ENCODE measurements around the gene STAT1. TPM values are rescaled to one million over a fixed set of nuclear protein-coding genes. Genes with fewer than 3 reads are reported as not detected.

The STAT1 gene
- total RNA-seq, 1 experiment from 2014 or later, result 60.7 TPM

- no peak overlapping the region for H3K4me2 ChIP-seq (ENCODE audit: low read length)
- no peak overlapping the region for H3K9ac ChIP-seq (ENCODE audit: low read length)
- intact Hi-C loops (cut with micrococcal nuclease), result no loop called here
- peaks cover 3 to 16% of the 10 kb centered on the region in 2 experiments; a peak in 2 of 4 replicates for H3K4me1 ChIP-seq (ENCODE audit: control insufficient read depth in 1 of 2, insufficient read depth in 2 of 2, low read length in 2 of 2)
- H3K9me2 ChIP-seq (ENCODE audit: insufficient read depth), result no peaks in the 10 kb centered on the region
- no peak overlapping the region for H3K27ac ChIP-seq (ENCODE audit: low read depth, low read length)
- no peak for ATAC-seq
- ChIA-PET CTCF (no interaction called here), POLR2A (no interaction called here), RAD21 (ENCODE audit: low non-redundant PET in 1 of 2, low total read pairs in 2 of 2, uncharacterized antibody in 2 of 2, unreplicated experiment in 2 of 2) (no interaction called here)
- no peak for DNase-seq (ENCODE audit: low read depth, low spot score)
- H3K4me3 ChIP-seq (replicated peaks in 1 of 2; ENCODE audit: low read depth in 1 of 2, low read length in 2 of 2), result no peak overlapping the region
- no peaks in the 10 kb centered on the region for H3K27me3 ChIP-seq (ENCODE audit: insufficient read depth, low read length)
- no peak overlapping the region for H2AFZ ChIP-seq (ENCODE audit: low read depth, low read length, poor library complexity, severe bottlenecking)
- H3K9me3 ChIP-seq (ENCODE audit: control insufficient read depth in 1 of 2, insufficient read depth in 1 of 2, low read depth in 1 of 2, low read length in 2 of 2), result no peaks in the 10 kb centered on the region
- no peaks in the 10 kb centered on the region for H3K79me2 ChIP-seq (ENCODE audit: insufficient read depth, low read length)
- TF ChIP-seq SP1 (IDR thresholded peaks at IDR 0.05; ENCODE audit: low read depth), result no peak
- TF ChIP-seq, protein P1, sequence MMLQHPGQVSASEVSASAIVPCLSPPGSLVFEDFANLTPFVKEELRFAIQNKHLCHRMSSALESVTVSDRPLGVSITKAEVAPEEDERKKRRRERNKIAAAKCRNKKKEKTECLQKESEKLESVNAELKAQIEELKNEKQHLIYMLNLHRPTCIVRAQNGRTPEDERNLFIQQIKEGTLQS (IDR thresholded peaks at IDR 0.05), result no peak
- no peak for TF ChIP-seq CEBPB (IDR thresholded peaks at IDR 0.05; ENCODE audit: low read depth)
- no peak for TF ChIP-seq SRF (IDR thresholded peaks at IDR 0.05; ENCODE audit: low read depth)
- TF ChIP-seq FOSL1 (IDR thresholded peaks at IDR 0.05; ENCODE audit: low read depth), result no peak
- TF ChIP-seq POLR2A (IDR thresholded peaks at IDR 0.05; ENCODE audit: borderline replicate concordance, extremely low read depth, insufficient read depth, insufficient read length), result no peak
- no peak for TF ChIP-seq EZH2 (IDR thresholded peaks at IDR 0.05)
- no peaks in the 10 kb centered on the region for H4K20me1 ChIP-seq (ENCODE audit: insufficient read depth)
- no peaks in the 10 kb centered on the region for H3K36me3 ChIP-seq (ENCODE audit: control insufficient read depth in 1 of 2, insufficient read depth in 2 of 2, low read length in 2 of 2)
- BruUV-seq (replicated peaks), result no TSS peak
Measured at GRCh38 chr2:191025135-191025534, 11.2 kb upstream of the STAT1 start.

- H3K36me3 ChIP-seq (ENCODE audit: control insufficient read depth in 1 of 2, insufficient read depth in 2 of 2, low read length in 2 of 2), result no peaks in the 10 kb centered on the region
- TF ChIP-seq SP1 (IDR thresholded peaks at IDR 0.05; ENCODE audit: low read depth) (no peak), POLR2A (IDR thresholded peaks at IDR 0.05; ENCODE audit: borderline replicate concordance, extremely low read depth, insufficient read depth, insufficient read length) (no peak)
- ChIA-PET RAD21 (ENCODE audit: low non-redundant PET in 1 of 2, low total read pairs in 2 of 2, uncharacterized antibody in 2 of 2, unreplicated experiment in 2 of 2) (interaction anchor here in 1 of 2 experiments (0.6 kb wide), 1 partner anchor 375 kb away, joined by 6 read pairs; the partner anchor contains the start of gene NAB1), POLR2A (no interaction called here), CTCF (no interaction called here)
- intact Hi-C loops (cut with micrococcal nuclease), result no loop called here
- H3K4me1 ChIP-seq (ENCODE audit: control insufficient read depth in 1 of 2, insufficient read depth in 2 of 2, low read length in 2 of 2), result peaks cover 6 to 24% of the 10 kb centered on the region in 2 experiments; a peak in 2 of 4 replicates
- H3K9me3 ChIP-seq (ENCODE audit: control insufficient read depth in 1 of 2, insufficient read depth in 1 of 2, low read depth in 1 of 2, low read length in 2 of 2), result no peaks in the 10 kb centered on the region
- H3K4me3 ChIP-seq (replicated peaks in 1 of 2; ENCODE audit: low read depth in 1 of 2, low read length in 2 of 2), result no peak overlapping the region
- no peak overlapping the region for H3K27ac ChIP-seq (ENCODE audit: low read depth, low read length)
- no peaks in the 10 kb centered on the region for H4K20me1 ChIP-seq (ENCODE audit: insufficient read depth)
- DNase-seq (ENCODE audit: low read depth, low spot score), result no peak
- BruUV-seq (replicated peaks), result no TSS peak
- no peak overlapping the region for H3K9ac ChIP-seq (ENCODE audit: low read length)
- no peaks in the 10 kb centered on the region for H3K27me3 ChIP-seq (ENCODE audit: insufficient read depth, low read length)
- ATAC-seq, result no peak
- H3K79me2 ChIP-seq (ENCODE audit: insufficient read depth, low read length), result no peaks in the 10 kb centered on the region
- no peak overlapping the region for H2AFZ ChIP-seq (ENCODE audit: low read depth, low read length, poor library complexity, severe bottlenecking)
- H3K4me2 ChIP-seq (ENCODE audit: low read length), result no peak overlapping the region
- no peaks in the 10 kb centered on the region for H3K9me2 ChIP-seq (ENCODE audit: insufficient read depth)
Measured at GRCh38 chr2:191023235-191023679, 9.3 kb upstream of the STAT1 start.

Measured in HCT116 (cell line).